Liver (tissue), 3 donors: ENCODE results near the gene CDC37L1.

ENCODE experiments used
- ATF3 ChIP-seq: IDR thresholded peaks from 2 replicates; pipeline ENCODE4 v1.6.1; 2016; ENCODE audit warnings: antibody characterized with exemption
- CTCF ChIP-seq: fragments of 150-350 bp; IDR thresholded peaks from 2 replicates; pipeline ENCODE4 v1.5.1; 2017; ENCODE audit warnings: improper control_type of control experiment, low read depth, low read length; ENCODE audit not compliant: missing input control
- EGR1 ChIP-seq, 2 donors: IDR thresholded peaks; 2 replicates each; pipeline ENCODE4 v1.6.1; 2016 to 2018; ENCODE audit warnings: antibody characterized with exemption in 2 of 2, low read depth in 2 of 2
- GABPA ChIP-seq, 2 donors: IDR thresholded peaks in 1 of 2; conservative IDR thresholded peaks in 1 of 2; 2 replicates each; pipeline ENCODE4 v1.6.1; 2016; ENCODE audit warnings: antibody characterized with exemption in 2 of 2, mild to moderate bottlenecking in 1 of 2, moderate library complexity in 1 of 2
- JUND ChIP-seq, 2 donors: IDR thresholded peaks; 2 replicates each; pipeline ENCODE4 v1.6.1; 2016; ENCODE audit warnings: antibody characterized with exemption in 2 of 2
- RAD21 ChIP-seq, 2 donors: IDR thresholded peaks; 2 replicates each; pipeline ENCODE4 v1.6.1; 2016; ENCODE audit warnings: antibody characterized with exemption in 2 of 2, mild to moderate bottlenecking in 2 of 2
- SP1 ChIP-seq: IDR thresholded peaks from 2 replicates; pipeline ENCODE4 v1.6.1; 2018; ENCODE audit warnings: antibody characterized with exemption, mild to moderate bottlenecking
- TAF1 ChIP-seq: conservative IDR thresholded peaks from 2 replicates; pipeline ENCODE4 v1.6.1; 2016; ENCODE audit warnings: antibody characterized with exemption, mild to moderate bottlenecking
- YY1 ChIP-seq: IDR thresholded peaks from 2 replicates; pipeline ENCODE4 v1.6.1; 2016; ENCODE audit warnings: antibody characterized with exemption, mild to moderate bottlenecking
- ZBTB33 ChIP-seq: IDR thresholded peaks from 2 replicates; pipeline ENCODE4 v1.6.1; 2016; ENCODE audit warnings: antibody characterized with exemption
- donor health status: healthy.
- donor health status: healthy.

- TF ChIP-seq ZBTB33 (no peak), CTCF (no peak), TAF1 (no peak), RAD21 (IDR thresholded peaks at IDR 0.05) (no peak), EGR1 (IDR thresholded peaks at IDR 0.05; ENCODE audit: low read depth in 2 of 2) (no peak), JUND (IDR thresholded peaks at IDR 0.05) (no peak), ATF3 (no peak), GABPA (IDR thresholded peaks at IDR 0.05 in 1 of 2, conservative IDR thresholded peaks at IDR 0.05 in 1 of 2) (no peak), SP1 (no peak), YY1 (no peak)
These were observed 5.5 kb downstream of the CDC37L1 start for GRCh38 chr9:4684820-4685219.
